Brain microvascular endothelial cell (primary cell): Measurements from ENCODE around the gene MSH3.

Source experiments
- DNase-seq: peaks from one replicate; pipeline ENCODE4 v3.0.0-alpha.2; 2020
- H3K27ac ChIP-seq: fragments of 250-450 bp; sonication (Bioruptor Pico); 2 replicates; pipeline ENCODE4 v1.5.1; 2020; ENCODE audit warnings: mild to moderate bottlenecking, moderate library complexity
- H3K27me3 ChIP-seq: fragments of 250-450 bp; sonication (Bioruptor Pico); replicated peaks from 2 replicates; pipeline ENCODE4 v1.5.1; 2020; ENCODE audit warnings: mild to moderate bottlenecking
- H3K36me3 ChIP-seq: fragments of 250-450 bp; sonication (Bioruptor Pico); replicated peaks from 2 replicates; pipeline ENCODE4 v1.5.1; 2020; ENCODE audit warnings: mild to moderate bottlenecking
- H3K4me3 ChIP-seq: 2 replicates; pipeline ENCODE4 v1.5.1; 2011; ENCODE audit warnings: low read depth, mild to moderate bottlenecking, control low read depth, low read length, moderate library complexity
- CTCF ChIP-seq: IDR thresholded peaks from 2 replicates; pipeline ENCODE4 v1.5.1; 2011; ENCODE audit warnings: low read depth, mild to moderate bottlenecking, moderate library complexity, low read length, control low read depth, inconsistent platforms; ENCODE audit errors: missing control alignments
- in situ Hi-C: cut with HindIII; loops from 2 replicates; pipeline ENCODE4 v1.10.0; 2017; ENCODE audit warnings: low sequenced_read_pairs, low pct_ligation_motif_present

The MSH3 gene

GRCh38 chr5:80905405-80905804 lies 251.0 kb downstream of the MSH3 start:
- H3K27me3 ChIP-seq = no peaks in the 10 kb centered on the region
- no peak for TF ChIP-seq CTCF
- DNase-seq = no peak
- H3K36me3 ChIP-seq = no peaks in the 10 kb centered on the region
- in situ Hi-C loops = no loop called here
- H3K27ac ChIP-seq = no peak overlapping the region
- no peak overlapping the region for H3K4me3 ChIP-seq

- Histone ChIP-seq H3K4me3 (no peak overlapping the region), H3K27me3 (no peaks in the 10 kb centered on the region), H3K27ac (no peak overlapping the region), H3K36me3 (no peaks in the 10 kb centered on the region)
- DNase-seq = no peak
- TF ChIP-seq CTCF = no peak
- in situ Hi-C loops = no loop called here
Measured at GRCh38 chr5:80912479-80912878, 258.0 kb downstream of the MSH3 start.

GRCh38 chr5:80915716-80916115 lies 261.3 kb downstream of the MSH3 start:
- DNase-seq = peak; percentile 20

GRCh38 chr5:80916676-80917075 lies 262.2 kb downstream of the MSH3 start:
- no peak for TF ChIP-seq CTCF
- in situ Hi-C loops = no loop called here
- Histone ChIP-seq H3K27ac (no peak overlapping the region), H3K27me3 (no peaks in the 10 kb centered on the region), H3K4me3 (no peak overlapping the region), H3K36me3 (no peaks in the 10 kb centered on the region)
- DNase-seq = no peak

More at GRCh38 chr5:80915716-80916115, 261.3 kb downstream of the MSH3 start:
- no peaks in the 10 kb centered on the region for H3K36me3 ChIP-seq
- no peak overlapping the region for H3K4me3 ChIP-seq
- no peaks in the 10 kb centered on the region for H3K27me3 ChIP-seq
- no peak for TF ChIP-seq CTCF
- in situ Hi-C loops = no loop called here
- no peak overlapping the region for H3K27ac ChIP-seq

GRCh38 chr5:80917631-80918030 lies 263.2 kb downstream of the MSH3 start:
- Histone ChIP-seq H3K36me3 (no peaks in the 10 kb centered on the region), H3K27me3 (no peaks in the 10 kb centered on the region), H3K4me3 (no peak overlapping the region), H3K27ac (no peak overlapping the region)
- no peak for TF ChIP-seq CTCF
- no peak for DNase-seq
- in situ Hi-C loops = no loop called here

- H3K36me3 ChIP-seq = no peaks in the 10 kb centered on the region
- in situ Hi-C loops = no loop called here
- H3K27me3 ChIP-seq = no peaks in the 10 kb centered on the region
- no peak for TF ChIP-seq CTCF
- DNase-seq = no peak
- H3K4me3 ChIP-seq = no peak overlapping the region
- H3K27ac ChIP-seq = no peak overlapping the region
Measured at GRCh38 chr5:80919678-80920196, 265.3 kb downstream of the MSH3 start.
